ENCODE data around the gene GPRC5D. TPM values are rescaled to one million over a fixed set of nuclear protein-coding genes. Genes with fewer than 3 reads are reported as not detected.

Gene GPRC5D
- total RNA-seq, 1 donor from 2014 or later, result not detected

DNA sequence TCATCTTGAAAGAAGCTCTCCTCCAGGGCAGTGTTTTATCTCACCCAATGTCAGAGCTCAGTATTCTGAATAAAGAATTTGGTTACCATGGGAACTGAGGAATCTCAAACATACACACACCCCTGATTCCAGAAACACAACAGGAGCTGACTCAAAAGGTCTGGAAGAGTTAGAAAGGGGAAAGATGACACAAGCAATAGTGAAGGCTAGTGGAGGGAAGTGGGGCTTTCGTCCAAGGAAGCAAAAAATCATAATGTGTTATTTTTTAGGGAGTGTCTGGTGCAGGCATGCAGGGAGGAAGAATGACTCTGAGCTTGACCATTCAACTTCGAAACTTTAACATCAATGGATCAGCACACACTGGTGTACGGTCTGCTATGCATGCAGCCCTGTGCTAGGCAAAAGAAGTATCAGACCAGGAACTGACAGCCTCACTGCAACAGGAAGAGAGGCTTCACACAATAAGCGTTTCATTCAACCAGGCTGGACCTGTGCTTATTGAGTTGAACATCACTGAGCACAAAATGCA, 27.8 kb upstream of the GPRC5D start:
- Mint-ChIP-seq H3K9me3 (no peaks in the 10 kb centered on the region), H3K4me3 (no peak overlapping the region), H3K27me3 (ENCODE audit: low read depth) (no peaks in the 10 kb centered on the region), H3K36me3 (peaks cover 27% of the 10 kb centered on the region), H3K27ac (no peak overlapping the region), H3K4me1 (peaks cover 2% of the 10 kb centered on the region)
- DNase-seq (ENCODE audit: low spot score in 2 of 2, unreplicated experiment in 2 of 2), result no peak
- TF ChIP-seq, protein P1, sequence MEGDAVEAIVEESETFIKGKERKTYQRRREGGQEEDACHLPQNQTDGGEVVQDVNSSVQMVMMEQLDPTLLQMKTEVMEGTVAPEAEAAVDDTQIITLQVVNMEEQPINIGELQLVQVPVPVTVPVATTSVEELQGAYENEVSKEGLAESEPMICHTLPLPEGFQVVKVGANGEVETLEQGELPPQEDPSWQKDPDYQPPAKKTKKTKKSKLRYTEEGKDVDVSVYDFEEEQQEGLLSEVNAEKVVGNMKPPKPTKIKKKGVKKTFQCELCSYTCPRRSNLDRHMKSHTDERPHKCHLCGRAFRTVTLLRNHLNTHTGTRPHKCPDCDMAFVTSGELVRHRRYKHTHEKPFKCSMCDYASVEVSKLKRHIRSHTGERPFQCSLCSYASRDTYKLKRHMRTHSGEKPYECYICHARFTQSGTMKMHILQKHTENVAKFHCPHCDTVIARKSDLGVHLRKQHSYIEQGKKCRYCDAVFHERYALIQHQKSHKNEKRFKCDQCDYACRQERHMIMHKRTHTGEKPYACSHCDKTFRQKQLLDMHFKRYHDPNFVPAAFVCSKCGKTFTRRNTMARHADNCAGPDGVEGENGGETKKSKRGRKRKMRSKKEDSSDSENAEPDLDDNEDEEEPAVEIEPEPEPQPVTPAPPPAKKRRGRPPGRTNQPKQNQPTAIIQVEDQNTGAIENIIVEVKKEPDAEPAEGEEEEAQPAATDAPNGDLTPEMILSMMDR (IDR thresholded peaks at IDR 0.05; ENCODE audit: unreplicated experiment), result no peak

DNA sequence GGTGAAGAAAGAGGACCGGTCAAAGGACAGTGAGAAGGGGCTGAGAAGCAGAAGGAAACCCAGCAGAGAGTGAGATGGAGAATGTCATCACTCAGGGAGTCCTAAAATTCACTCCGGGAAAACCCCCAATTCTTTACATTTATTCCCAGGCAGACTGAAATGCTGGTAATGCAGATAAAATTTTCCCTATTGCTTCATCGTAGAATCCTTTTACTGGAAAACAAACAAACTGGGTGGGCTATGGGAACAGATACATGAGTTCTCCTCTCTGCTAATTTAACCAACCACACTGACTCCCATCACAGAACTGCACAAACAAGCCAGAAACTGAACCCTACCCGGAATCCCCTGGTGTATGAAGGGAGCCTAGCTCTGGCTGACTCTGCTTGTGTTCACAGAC, 27.2 kb upstream of the GPRC5D start:
- H3K9me3 Mint-ChIP-seq, result no peaks in the 10 kb centered on the region
- peaks cover 30% of the 10 kb centered on the region for H3K36me3 Mint-ChIP-seq
- H3K27me3 Mint-ChIP-seq (ENCODE audit: low read depth), result no peaks in the 10 kb centered on the region
- peaks cover 2% of the 10 kb centered on the region for H3K4me1 Mint-ChIP-seq
- DNase-seq (ENCODE audit: low spot score in 2 of 2, unreplicated experiment in 2 of 2), result no peak
- TF ChIP-seq, protein P1 (IDR thresholded peaks at IDR 0.05; ENCODE audit: unreplicated experiment), result no peak
- H3K4me3 Mint-ChIP-seq, result no peak overlapping the region
- no peak overlapping the region for H3K27ac Mint-ChIP-seq

DNA sequence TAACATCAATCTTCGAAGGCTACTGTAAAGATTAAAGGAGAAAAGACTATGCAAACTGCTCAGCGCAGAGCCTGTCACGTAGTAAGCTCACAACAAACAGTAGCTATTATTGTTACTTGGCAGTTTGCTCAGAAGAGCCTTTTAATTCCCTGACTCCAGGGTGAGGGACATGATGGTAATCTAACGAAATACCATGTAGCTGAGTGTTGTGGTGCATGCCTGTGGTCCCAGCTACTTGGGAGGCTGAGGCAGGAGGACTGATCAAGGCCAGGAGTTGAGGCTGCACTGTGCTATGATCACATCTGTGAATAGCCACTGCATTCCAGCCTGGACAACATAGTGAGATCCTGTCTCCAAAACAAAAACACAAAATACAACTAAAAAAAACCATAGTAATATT, 25.3 kb upstream of the GPRC5D start:
- Mint-ChIP-seq H3K27me3 (ENCODE audit: low read depth) (no peaks in the 10 kb centered on the region), H3K4me3 (no peak overlapping the region), H3K9me3 (peaks cover 15% of the 10 kb centered on the region), H3K4me1 (peaks cover 2% of the 10 kb centered on the region), H3K36me3 (peaks cover 40% of the 10 kb centered on the region), H3K27ac (no peak overlapping the region)
- no peak for DNase-seq (ENCODE audit: low spot score in 2 of 2, unreplicated experiment in 2 of 2)
- TF ChIP-seq, protein P1 (IDR thresholded peaks at IDR 0.05; ENCODE audit: unreplicated experiment), result no peak

DNA sequence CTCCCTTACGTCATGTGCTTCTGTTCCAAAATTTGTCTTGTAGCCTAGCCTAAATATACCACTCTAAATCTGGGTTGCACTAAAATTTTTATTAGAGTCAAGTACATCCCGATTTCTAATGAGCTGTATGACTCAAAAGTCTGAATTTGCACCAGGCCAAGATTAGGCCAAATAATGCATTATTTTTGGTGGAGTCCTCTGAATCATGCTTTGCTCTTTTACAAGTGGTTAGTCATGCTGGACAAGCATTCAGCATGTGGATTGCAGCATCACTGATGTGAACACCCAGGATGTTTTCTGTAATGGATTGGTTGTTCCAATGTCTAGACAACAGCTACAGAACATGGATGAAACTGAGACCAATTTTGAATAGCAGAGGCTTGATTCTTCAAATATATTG, 24.4 kb upstream of the GPRC5D start:
- TF ChIP-seq, protein P1 (IDR thresholded peaks at IDR 0.05; ENCODE audit: unreplicated experiment), result no peak

DNA sequence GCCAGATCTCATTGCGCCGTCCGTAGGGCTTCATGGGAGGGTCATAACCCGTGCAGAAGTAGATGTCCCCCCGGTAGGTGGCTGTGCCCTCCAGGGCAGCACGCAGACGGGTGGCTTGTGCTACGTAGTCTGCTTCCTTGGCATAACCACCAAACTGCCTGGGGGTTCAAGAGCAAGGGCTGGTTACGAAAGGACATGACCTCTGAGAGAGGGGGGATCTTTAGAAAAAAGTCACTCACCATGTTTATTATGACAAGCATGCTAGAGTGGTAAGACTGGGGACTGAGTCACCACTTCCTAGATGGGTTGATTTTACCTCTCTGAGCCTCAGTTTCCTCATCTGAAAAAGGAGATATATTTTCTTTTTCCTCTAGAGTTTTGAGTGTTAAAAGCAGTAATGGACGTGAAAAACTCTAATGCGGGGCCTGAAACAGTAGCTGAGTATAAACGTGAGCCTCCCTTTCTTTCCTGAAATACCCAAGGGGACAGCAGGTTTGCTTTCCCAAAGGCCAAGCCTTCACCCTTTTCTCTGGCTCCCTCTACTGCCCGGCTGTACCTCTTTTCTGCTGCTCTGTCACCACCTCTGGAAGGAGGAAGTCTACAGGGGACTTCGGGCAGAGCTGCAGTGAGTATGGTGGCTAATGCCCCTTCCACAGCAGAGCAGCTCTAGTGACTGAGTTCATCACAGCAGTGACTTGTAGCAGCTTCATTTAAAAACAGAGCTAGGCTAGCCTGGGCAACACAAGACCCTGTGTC, 23.5 kb upstream of the GPRC5D start:
- H3K27me3 Mint-ChIP-seq (ENCODE audit: low read depth), result no peaks in the 10 kb centered on the region
- peaks cover 18% of the 10 kb centered on the region for H3K9me3 Mint-ChIP-seq
- TF ChIP-seq, protein P1 (IDR thresholded peaks at IDR 0.05; ENCODE audit: unreplicated experiment), result no peak
- peaks cover 2% of the 10 kb centered on the region for H3K4me1 Mint-ChIP-seq
- H3K4me3 Mint-ChIP-seq, result no peak overlapping the region
- H3K36me3 Mint-ChIP-seq, result peaks cover 53% of the 10 kb centered on the region
- no peak overlapping the region for H3K27ac Mint-ChIP-seq
- no peak for DNase-seq (ENCODE audit: low spot score in 2 of 2, unreplicated experiment in 2 of 2)

More for the DNA sequence above, 24.4 kb upstream of the GPRC5D start:
- H3K36me3 Mint-ChIP-seq, result peaks cover 49% of the 10 kb centered on the region
- no peak for DNase-seq (ENCODE audit: low spot score in 2 of 2, unreplicated experiment in 2 of 2)
- H3K27ac Mint-ChIP-seq, result no peak overlapping the region
- no peak overlapping the region for H3K4me3 Mint-ChIP-seq
- no peaks in the 10 kb centered on the region for H3K27me3 Mint-ChIP-seq (ENCODE audit: low read depth)
- peaks cover 2% of the 10 kb centered on the region for H3K4me1 Mint-ChIP-seq
- peaks cover 18% of the 10 kb centered on the region for H3K9me3 Mint-ChIP-seq

Data from mesothelial cell of epicardium (in vitro differentiated cells).